GM06990 (cell line): ENCODE data around the gene SHC3.

Experiments
- DNase-seq: peaks from one replicate; pipeline ENCODE4 v3.0.0-alpha.2; 2011; ENCODE audit not compliant: insufficient read length; ENCODE audit errors: extremely low read depth
- H3K27me3 ChIP-seq: replicated peaks from 2 replicates; pipeline ENCODE4 v1.6.0; 2011; ENCODE audit warnings: low read length; ENCODE audit not compliant: control insufficient read depth, insufficient read depth
- H3K36me3 ChIP-seq: 2 replicates; pipeline ENCODE4 v1.5.1; 2011; ENCODE audit warnings: low read length; ENCODE audit not compliant: control insufficient read depth, insufficient read depth
- H3K4me3 ChIP-seq: replicated peaks from 2 replicates; pipeline ENCODE4 v1.5.1; 2011; ENCODE audit warnings: low read depth, mild to moderate bottlenecking, control low read depth, low read length
- CTCF ChIP-seq: IDR thresholded peaks from 2 replicates; pipeline ENCODE4 v1.5.1; 2011; ENCODE audit warnings: low read length, control low read depth, mild to moderate bottlenecking, inconsistent platforms; ENCODE audit not compliant: insufficient read depth, poor library complexity, severe bottlenecking

SHC3 gene

GRCh38 chr9:89165341-89165740, 13.3 kb downstream of the SHC3 start:
- no peak for TF ChIP-seq CTCF
- Histone ChIP-seq H3K4me3 (no peak overlapping the region), H3K36me3 (no peaks in the 10 kb centered on the region), H3K27me3 (no peaks in the 10 kb centered on the region; the same call in none of the 2 replicates)
- DNase-seq: no peak

GRCh38 chr9:89161221-89161620, 17.4 kb downstream of the SHC3 start:
- no peak overlapping the region for H3K4me3 ChIP-seq
- H3K36me3 ChIP-seq: no peaks in the 10 kb centered on the region
- no peak for TF ChIP-seq CTCF
- DNase-seq: no peak
- H3K27me3 ChIP-seq: no peaks in the 10 kb centered on the region

GRCh38 chr9:89160806-89161205, 17.8 kb downstream of the SHC3 start:
- H3K4me3 ChIP-seq: no peak overlapping the region
- TF ChIP-seq CTCF: no peak
- H3K27me3 ChIP-seq: no peaks in the 10 kb centered on the region
- no peaks in the 10 kb centered on the region for H3K36me3 ChIP-seq
- DNase-seq: no peak

- Histone ChIP-seq H3K36me3 (no peaks in the 10 kb centered on the region), H3K27me3 (no peaks in the 10 kb centered on the region; the same call in 1 of the 2 replicates), H3K4me3 (no peak overlapping the region)
- no peak for DNase-seq
- no peak for TF ChIP-seq CTCF
These were observed 23.8 kb downstream of the SHC3 start for GRCh38 chr9:89154651-89155336.

GRCh38 chr9:89154218-89154617, 24.4 kb downstream of the SHC3 start:
- no peaks in the 10 kb centered on the region; the same call in 1 of the 2 replicates for H3K27me3 ChIP-seq
- TF ChIP-seq CTCF: no peak
- no peak for DNase-seq
- no peaks in the 10 kb centered on the region for H3K36me3 ChIP-seq
- H3K4me3 ChIP-seq: no peak overlapping the region
